H1 (cell line): ENCODE results near the gene OCIAD1. TPM values are rescaled to one million over a fixed set of nuclear protein-coding genes. Genes with fewer than 3 reads are reported as not detected.

Source experiments
- CTCF ChIA-PET: fragments of 300-600 bp; sonication (Branson Sonifier 250); formaldehyde crosslinking; loops from one replicate; lab custom pipeline; 2021; ENCODE audit not compliant: partially characterized antibody; lab: Charles Lee
- POLR2A ChIA-PET: fragments of 300-600 bp; sonication (Branson Sonifier 250); formaldehyde crosslinking; loops from one replicate; lab custom pipeline; 2021; ENCODE audit warnings: inconsistent platforms; ENCODE audit not compliant: partially characterized antibody; lab: Charles Lee
- DNase-seq, 2 experiments: peaks; one replicate each; pipeline versions ENCODE4 v3.0.0 to v3.0.0-alpha.2; 2010 to 2022; ENCODE audit warnings: low spot score in 2 of 2, low read depth in 1 of 2, mixed read lengths in 1 of 2
- FAIRE-seq: peaks from 2 replicates; lab custom pipeline; 2011; peaks lifted over from hg19 to GRCh38; lab: Jason Lieb, UNC
- H2AFZ ChIP-seq: 2 replicates; pipeline ENCODE4 v1.8.1; 2012; ENCODE audit warnings: low read length, inconsistent platforms
- H2AK5ac ChIP-seq: 2 replicates; pipeline ENCODE4 v1.6.1; 2013; ENCODE audit warnings: low read depth, low read length
- H2BK120ac ChIP-seq: replicated peaks from 2 replicates; pipeline ENCODE3; 2013; ENCODE audit warnings: low read depth, low read length, inconsistent platforms
- H2BK12ac ChIP-seq: 2 replicates; pipeline ENCODE4 v1.6.1; 2013; ENCODE audit warnings: low read depth, low read length
- H2BK15ac ChIP-seq: 2 replicates; pipeline ENCODE4 v1.6.1; 2013; ENCODE audit warnings: low read length
- H2BK20ac ChIP-seq: 2 replicates; pipeline ENCODE4 v1.6.1; 2013; ENCODE audit warnings: low read length
- H2BK5ac ChIP-seq: 2 replicates; pipeline ENCODE4 v1.6.1; 2013; ENCODE audit warnings: low read depth, low read length
- H3K14ac ChIP-seq: 2 replicates; pipeline ENCODE4 v1.6.1; 2013; ENCODE audit warnings: inconsistent platforms; ENCODE audit not compliant: insufficient read length
- H3K18ac ChIP-seq: 2 replicates; pipeline ENCODE4 v1.6.1; 2013; ENCODE audit warnings: low read length; ENCODE audit errors: extremely low read depth
- H3K23ac ChIP-seq: 2 replicates; pipeline ENCODE4 v1.6.1; 2013; ENCODE audit warnings: inconsistent platforms; ENCODE audit not compliant: insufficient read length
- H3K23me2 ChIP-seq: 2 replicates; pipeline ENCODE4 v1.6.1; 2013; ENCODE audit warnings: low read depth, low read length
- H3K27ac ChIP-seq: 2 replicates; pipeline ENCODE4 v1.6.1; 2011; ENCODE audit warnings: low read depth, low read length, inconsistent platforms
- H3K27me3 ChIP-seq, 4 experiments: replicated peaks in 1 of 4; 1 replicate in 1 of 4; 2 replicates in 3 of 4; pipeline versions ENCODE4 v1.6.1 to v1.8.1; 2011 to 2013; ENCODE audit warnings: low read length in 3 of 4, mild to moderate bottlenecking in 3 of 4, inconsistent platforms in 2 of 4, mixed read lengths in 2 of 4, moderate library complexity in 1 of 4; ENCODE audit not compliant: control insufficient read depth in 3 of 4, insufficient read depth in 3 of 4; ENCODE audit errors: extremely low read depth in 1 of 4
- H3K36me3 ChIP-seq, 4 experiments: 2 replicates each; pipeline versions ENCODE4 v1.6.1 to v1.8.1; 2011 to 2013; ENCODE audit warnings: mild to moderate bottlenecking in 4 of 4, low read length in 3 of 4, moderate library complexity in 2 of 4, control low read depth in 1 of 4, inconsistent platforms in 1 of 4; ENCODE audit not compliant: insufficient read depth in 4 of 4, control insufficient read depth in 2 of 4
- H3K4ac ChIP-seq: replicated peaks from 2 replicates; pipeline ENCODE3; 2013; ENCODE audit warnings: low read length, low read depth, mixed read lengths, inconsistent platforms; ENCODE audit not compliant: insufficient read length
- H3K4me1 ChIP-seq, 4 experiments: replicated peaks in 1 of 4; 1 replicate in 1 of 4; 2 replicates in 3 of 4; pipeline versions ENCODE4 v1.6.1 to v1.8.1; 2011 to 2013; ENCODE audit warnings: low read length in 3 of 4, inconsistent platforms in 2 of 4, mixed read lengths in 1 of 4; ENCODE audit not compliant: insufficient read depth in 4 of 4, control insufficient read depth in 3 of 4
- H3K4me2 ChIP-seq, 2 experiments: 2 replicates each; pipeline versions ENCODE4 v1.6.1 to v1.8.1; 2011 to 2013; ENCODE audit warnings: low read depth in 2 of 2, low read length in 2 of 2, control low read depth in 1 of 2, inconsistent platforms in 1 of 2, mild to moderate bottlenecking in 1 of 2; ENCODE audit not compliant: insufficient read depth in 1 of 2
- H3K4me3 ChIP-seq, 4 experiments: fragments of 200-600, 300-600 bp in 1 of 4; sonication (generic), shearing (Covaris generic), sonication (Bioruptor Twin) in 1 of 4; 2 replicates each; pipeline versions ENCODE4 v1.5.1 to v1.8.1; 2011 to 2016; ENCODE audit warnings: low read length in 4 of 4, low read depth in 3 of 4, control low read depth in 2 of 4, inconsistent platforms in 2 of 4, mild to moderate bottlenecking in 2 of 4, mixed read lengths in 1 of 4, moderate library complexity in 1 of 4; ENCODE audit not compliant: insufficient read depth in 2 of 4; ENCODE audit errors: extremely low read depth in 1 of 4
- H3K56ac ChIP-seq: replicated peaks from 2 replicates; pipeline ENCODE3; 2013; ENCODE audit warnings: low read depth, mild to moderate bottlenecking, mixed read lengths, low read length, inconsistent platforms; ENCODE audit not compliant: insufficient read length
- H3K79me1 ChIP-seq: 2 replicates; pipeline ENCODE4 v1.6.1; 2013; ENCODE audit warnings: low read depth, low read length, control low read depth
- H3K79me2 ChIP-seq, 2 experiments: 2 replicates each; pipeline versions ENCODE4 v1.6.1 to v1.8.1; 2012 to 2013; ENCODE audit warnings: low read length in 2 of 2, mild to moderate bottlenecking in 2 of 2, inconsistent platforms in 1 of 2; ENCODE audit not compliant: insufficient read depth in 2 of 2, control insufficient read depth in 1 of 2
- H3K9ac ChIP-seq, 4 experiments: replicated peaks in 1 of 4; 1 replicate in 1 of 4; 2 replicates in 3 of 4; pipeline versions ENCODE4 v1.6.1 to v1.8.1; 2011 to 2013; ENCODE audit warnings: low read depth in 3 of 4, low read length in 3 of 4, control low read depth in 2 of 4, mild to moderate bottlenecking in 2 of 4, moderate library complexity in 2 of 4, inconsistent platforms in 1 of 4; ENCODE audit errors: extremely low read depth in 1 of 4
- H3K9me3 ChIP-seq, 2 experiments: 2 replicates each; pipeline versions ENCODE4 v1.6.1 to v1.8.1; 2012 to 2013; ENCODE audit warnings: mild to moderate bottlenecking in 2 of 2, moderate library complexity in 2 of 2, control low read depth in 1 of 2, inconsistent platforms in 1 of 2, low read depth in 1 of 2, low read length in 1 of 2, mixed read lengths in 1 of 2; ENCODE audit not compliant: insufficient read depth in 2 of 2
- H4K20me1 ChIP-seq, 2 experiments: replicated peaks in 1 of 2; 2 replicates each; pipeline versions ENCODE3 to v1.8.1; 2011 to 2013; ENCODE audit warnings: inconsistent platforms in 2 of 2, low read length in 2 of 2, mild to moderate bottlenecking in 1 of 2; ENCODE audit not compliant: insufficient read depth in 2 of 2, control insufficient read depth in 1 of 2
- H4K5ac ChIP-seq: 2 replicates; pipeline ENCODE4 v1.6.1; 2013; ENCODE audit warnings: low read length, low read depth, mixed read lengths, inconsistent platforms; ENCODE audit not compliant: insufficient read length
- H4K8ac ChIP-seq: 2 replicates; pipeline ENCODE4 v1.8.0; 2013; ENCODE audit warnings: mild to moderate bottlenecking, moderate library complexity, low read length, inconsistent platforms; ENCODE audit not compliant: insufficient read depth; ENCODE audit errors: extremely low read depth
- H4K91ac ChIP-seq: replicated peaks from 2 replicates; pipeline ENCODE3; 2013; ENCODE audit warnings: low read length, mixed read lengths, inconsistent platforms; ENCODE audit not compliant: insufficient read length
- CHD2 ChIP-seq: IDR thresholded peaks from 2 replicates; pipeline ENCODE4 v1.6.1; 2012; ENCODE audit warnings: low read length, improper control_type of control experiment
- HDAC2 ChIP-seq, 2 experiments: fragments of 300-600 bp in 1 of 2; sonication (generic) in 1 of 2; IDR thresholded peaks; 2 replicates each; pipeline ENCODE4 v1.6.1; 2011 to 2012; ENCODE audit warnings: low read depth in 2 of 2, low read length in 2 of 2, mild to moderate bottlenecking in 2 of 2, moderate library complexity in 2 of 2, borderline replicate concordance in 1 of 2, inconsistent platforms in 1 of 2
- RNF2 ChIP-seq: fragments of 200-900, 300-1000 bp; sonication (generic); IDR thresholded peaks from 2 replicates; pipeline ENCODE4 v1.7.1; 2016; ENCODE audit warnings: borderline replicate concordance, low read depth, mild to moderate bottlenecking, antibody characterized with exemption, low read length; ENCODE audit not compliant: poor library complexity, severe bottlenecking; ENCODE audit errors: missing control alignments
- SAP30 ChIP-seq: fragments of 300-600 bp; sonication (generic); IDR thresholded peaks from 2 replicates; pipeline ENCODE4 v1.7.1; 2012; ENCODE audit warnings: low read length, moderate library complexity, mild to moderate bottlenecking, inconsistent platforms; ENCODE audit not compliant: insufficient read depth, insufficient replicate concordance
- SIX5 ChIP-seq: IDR thresholded peaks from 2 replicates; pipeline ENCODE4 v1.6.1; 2011; ENCODE audit warnings: mild to moderate bottlenecking, low read depth, low read length
- SUZ12 ChIP-seq: fragments of 200-600 bp; sonication (generic); IDR thresholded peaks from 2 replicates; pipeline ENCODE4 v1.6.1; 2012; ENCODE audit warnings: mild to moderate bottlenecking, inconsistent platforms, low read length, moderate library complexity, mixed read lengths
- WGBS, 2 experiments: shearing (Covaris generic) in 1 of 2; methylation state at CpG; one replicate each; pipeline versions ENCODE4 v1.1.6 to v1.1.7; 2013 to 2015; ENCODE audit warnings: low lambda C conversion rate in 2 of 2, mixed read lengths in 2 of 2, inconsistent platforms in 1 of 2, low coverage in 1 of 2, missing lambda C conversion rate in 1 of 2; ENCODE audit not compliant: insufficient replicate concordance in 2 of 2, insufficient coverage in 1 of 2, insufficient read length in 1 of 2; ENCODE audit errors: extremely low coverage in 1 of 2, missing lambda C conversion rate in 1 of 2; 5-methylcytosine and 5-hydroxymethylcytosine counted together
- polyA plus RNA-seq, 7 experiments: library from polyadenylated mRNA; depleted of rRNA in 3 of 7; stranded (reverse) in 5 of 7; unstranded in 2 of 7; fragments of >200 nt in 5 of 7; fragments of 200-250 nt in 2 of 7; gene quantifications; 1 replicate in 5 of 7; 2 replicates in 1 of 7; 4 replicates in 1 of 7; pipeline versions ENCODE4 v1.2.1 to v1.2.3, GENCODE V29; 2011 to 2013; ENCODE audit warnings: missing spikeins in 2 of 7, mixed read lengths in 2 of 7
- total RNA-seq: library from RNA; stranded (reverse); fragmentation: NEBNext Ultra II Directional; extraction: Animal tissue kit (Norgen Biotek cat#: 25700); gene quantifications from 2 replicates; pipeline ENCODE4 v1.2.1, GENCODE V29; 2021
- TF ChIP-seq, protein P1 (sequence below): IDR thresholded peaks from 2 replicates; pipeline ENCODE4 v1.6.1; 2011; ENCODE audit warnings: low read length, improper control_type of control experiment

Gene OCIAD1
- total and polyA plus RNA-seq, 2 of the 8 experiments (the other 6 are each of a cell fraction or from before 2014, with no cell fraction given), result 79.9 to 163 TPM

DNA sequence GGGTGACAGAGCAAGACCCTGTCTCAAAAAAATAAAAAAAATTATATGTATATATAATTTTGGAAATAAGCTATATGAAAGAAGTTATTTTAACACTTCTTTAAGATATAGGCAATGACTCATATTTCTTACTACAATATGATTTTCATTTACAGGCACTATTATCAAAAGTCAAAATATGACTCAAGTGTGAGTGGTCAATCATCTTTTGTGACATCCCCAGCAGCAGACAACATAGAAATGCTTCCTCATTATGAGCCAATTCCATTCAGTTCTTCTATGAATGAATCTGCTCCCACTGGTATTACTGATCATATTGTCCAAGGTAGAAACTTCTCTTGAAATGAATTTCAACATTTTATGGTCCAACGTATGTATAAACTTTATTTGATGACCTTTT lies 20.8 kb downstream of the OCIAD1 start:
- Histone ChIP-seq H3K14ac (no peak overlapping the region), H2BK12ac (no peak overlapping the region), H2BK5ac (no peak overlapping the region), H3K27me3 (no peaks in the 10 kb centered on the region), H3K9me3 (no peaks in the 10 kb centered on the region), H3K4me2 (no peak overlapping the region), H4K5ac (no peak overlapping the region), H4K8ac (no peak overlapping the region), H2AFZ (no peak overlapping the region), H4K20me1 (peaks cover 0 to 3% of the 10 kb centered on the region in 2 experiments), H2BK20ac (no peak overlapping the region), H3K4me1 (no peaks in the 10 kb centered on the region), H2AK5ac (no peak overlapping the region), H2BK15ac (no peak overlapping the region), H3K56ac (no peak overlapping the region), H3K9ac (no peak overlapping the region), H3K18ac (no peak overlapping the region), H3K23me2 (no peaks in the 10 kb centered on the region), H3K4ac (no peak overlapping the region), H2BK120ac (no peak overlapping the region), H3K27ac (no peak overlapping the region), H4K91ac (no peak overlapping the region), H3K4me3 (no peak overlapping the region), H3K36me3 (peaks cover 4 to 74% (median 24%) of the 10 kb centered on the region in 4 experiments; a peak in 7 of 8 replicates), H3K23ac (no peak overlapping the region), H3K79me1 (no peaks in the 10 kb centered on the region), H3K79me2 (peaks cover 0 to 10% of the 10 kb centered on the region in 2 experiments; a peak in 2 of 4 replicates)
- DNase-seq (no peak), FAIRE-seq (no peak)
- ChIA-PET CTCF (interaction anchor here (1.3 kb wide), 1 partner anchor 8 kb away, joined by 3 read pairs; no protein-coding TSS in a partner anchor), POLR2A (interaction anchor here (0.9 to 13.7 kb wide), 3 partner anchors 9 to 15 kb away, joined by 3 to 113 read pairs (median 3); partner anchors contain the start of gene OCIAD1)
- 94% methylated on average over 1 of the region's 1 CpG; no CpG with 5 or more reads in 1 of the 2 experiments for WGBS, 2 experiments
- TF ChIP-seq SUZ12 (no peak), CHD2 (no peak), RNF2 (no peak), SIX5 (no peak), HDAC2 (IDR thresholded peaks at IDR 0.05; ENCODE audit: borderline replicate concordance in 1 of 2, low read depth in 2 of 2, low read length in 2 of 2) (no peak), SAP30 (no peak)
- TF ChIP-seq, protein P1, sequence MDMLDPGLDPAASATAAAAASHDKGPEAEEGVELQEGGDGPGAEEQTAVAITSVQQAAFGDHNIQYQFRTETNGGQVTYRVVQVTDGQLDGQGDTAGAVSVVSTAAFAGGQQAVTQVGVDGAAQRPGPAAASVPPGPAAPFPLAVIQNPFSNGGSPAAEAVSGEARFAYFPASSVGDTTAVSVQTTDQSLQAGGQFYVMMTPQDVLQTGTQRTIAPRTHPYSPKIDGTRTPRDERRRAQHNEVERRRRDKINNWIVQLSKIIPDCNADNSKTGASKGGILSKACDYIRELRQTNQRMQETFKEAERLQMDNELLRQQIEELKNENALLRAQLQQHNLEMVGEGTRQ, result no peak
